Lower leg skin (tissue), 3 donors: ENCODE measurements around the gene S100A14.

Source experiments
- CTCF ChIP-seq, 3 donors: fragments of 450-650 bp; IDR thresholded peaks; one replicate each; pipeline ENCODE4 v1.5.1; 2016; ENCODE audit warnings: antibody characterized with exemption in 3 of 3, mild to moderate bottlenecking in 3 of 3, moderate library complexity in 2 of 3
- POLR2A ChIP-seq, 2 donors: fragments of 450-650 bp; IDR thresholded peaks; one replicate each; pipeline ENCODE4 v1.6.1; 2016 to 2017; ENCODE audit warnings: antibody characterized with exemption in 2 of 2, mild to moderate bottlenecking in 1 of 2, moderate library complexity in 1 of 2

- TF ChIP-seq CTCF (IDR thresholded peaks at IDR 0.05) (no peak), POLR2A (IDR thresholded peaks at IDR 0.05) (no peak)
These were observed 5.3 kb downstream of the S100A14 start for GRCh38 chr1:153610811-153611301.
